Activated T-cell treated with anti-CD3 and anti-CD28 coated beads for 1 hour (primary cell): Measurements from ENCODE around the gene RAB28.

Experiments
- DNase-seq: peaks from one replicate; pipeline ENCODE4 v3.0.0-alpha.2; 2020; ENCODE audit warnings: low read depth

RAB28 gene

DNA sequence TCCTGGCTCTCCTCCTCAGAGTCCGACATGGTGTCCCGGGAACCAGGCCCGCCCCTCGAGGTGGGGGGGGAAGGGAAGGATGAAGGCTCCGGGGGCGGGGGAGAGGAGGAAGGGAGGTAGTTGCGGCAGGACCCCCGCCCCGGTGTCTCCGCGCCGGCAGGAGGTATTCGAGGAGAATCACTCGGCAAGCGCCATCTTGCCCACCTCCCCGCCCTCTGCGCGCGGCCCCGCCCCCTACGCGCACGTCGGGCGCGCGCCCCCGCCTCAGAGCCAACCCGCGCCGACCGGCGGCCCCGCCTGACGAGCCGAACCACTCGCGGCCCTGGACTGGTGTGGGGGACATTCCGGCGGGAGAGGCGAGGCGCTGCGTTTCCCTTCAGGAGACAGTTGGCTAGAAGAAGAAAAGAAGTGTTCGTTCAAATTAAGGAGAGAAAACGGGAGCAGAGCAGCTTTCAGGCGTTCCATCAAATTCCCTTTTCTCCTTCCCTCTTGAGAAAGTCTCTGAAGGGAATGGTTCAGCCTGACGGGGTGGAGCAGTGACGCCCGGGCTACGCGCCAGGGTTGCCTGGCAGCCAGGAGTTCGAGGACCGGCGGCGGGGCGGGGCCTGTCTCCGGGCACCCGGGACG, at the start of gene RAB28:
Gene RAB28 (minus strand): TSS at position 219 of the 627 bp plus-strand sequence.
- peak; percentile 89 for DNase-seq

DNA sequence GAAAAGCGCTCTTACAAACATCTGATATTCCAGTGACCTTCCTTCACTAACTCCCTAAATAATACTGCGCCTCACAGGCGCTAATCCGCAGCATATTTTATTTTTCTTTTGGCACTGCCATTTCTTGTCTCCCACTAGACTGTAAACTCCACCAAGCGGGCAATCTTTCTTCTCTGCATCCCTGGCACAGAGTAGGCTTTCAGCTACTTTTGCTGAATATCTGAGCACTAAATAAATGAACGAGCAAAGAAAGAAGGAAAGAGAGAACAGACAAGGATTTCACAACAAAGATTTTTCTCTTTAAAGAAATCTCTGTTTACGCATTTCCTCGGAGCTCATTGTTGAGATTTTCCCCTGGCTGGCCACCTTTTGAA, 47.5 kb upstream of the RAB28 start:
- no peak for DNase-seq

DNA sequence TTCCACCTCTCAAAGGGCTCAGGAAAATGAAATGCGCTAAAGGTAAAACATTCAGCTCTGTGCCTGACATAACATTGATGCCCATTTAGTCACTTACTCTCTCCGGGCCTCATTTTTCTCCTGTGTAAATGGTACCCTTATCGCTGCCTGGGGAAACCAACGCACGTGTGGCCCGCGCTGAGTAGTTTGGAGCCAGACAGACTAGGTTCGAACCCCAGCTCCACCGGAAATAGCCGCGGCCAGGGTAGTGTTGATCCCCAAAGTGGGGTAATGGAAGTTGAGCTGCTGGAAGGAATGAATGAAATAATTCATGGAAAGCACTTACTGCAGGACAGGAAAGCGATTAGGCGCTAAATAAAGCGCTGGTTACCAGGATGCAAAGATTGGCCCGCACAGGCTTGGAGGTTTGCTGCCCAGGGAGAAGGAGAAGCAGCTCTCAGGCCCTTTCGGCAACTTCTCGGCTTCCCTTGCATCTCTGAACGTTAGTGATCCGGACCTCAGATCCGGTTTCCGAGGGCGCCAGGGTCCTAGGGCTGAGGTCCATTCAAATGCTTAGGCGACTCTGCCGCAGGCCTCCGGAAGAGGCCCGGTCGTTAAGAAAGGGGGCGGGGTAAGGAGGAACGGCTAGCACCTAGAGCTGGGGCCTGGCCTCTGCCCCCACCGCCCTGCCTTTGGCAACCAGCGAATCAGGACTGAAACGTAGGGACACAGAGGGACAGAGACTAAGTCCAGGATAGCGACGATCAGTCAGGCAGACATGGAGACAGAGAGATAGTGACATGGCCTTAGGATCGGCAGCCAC, 46.9 kb upstream of the RAB28 start:
- DNase-seq: no peak

DNA sequence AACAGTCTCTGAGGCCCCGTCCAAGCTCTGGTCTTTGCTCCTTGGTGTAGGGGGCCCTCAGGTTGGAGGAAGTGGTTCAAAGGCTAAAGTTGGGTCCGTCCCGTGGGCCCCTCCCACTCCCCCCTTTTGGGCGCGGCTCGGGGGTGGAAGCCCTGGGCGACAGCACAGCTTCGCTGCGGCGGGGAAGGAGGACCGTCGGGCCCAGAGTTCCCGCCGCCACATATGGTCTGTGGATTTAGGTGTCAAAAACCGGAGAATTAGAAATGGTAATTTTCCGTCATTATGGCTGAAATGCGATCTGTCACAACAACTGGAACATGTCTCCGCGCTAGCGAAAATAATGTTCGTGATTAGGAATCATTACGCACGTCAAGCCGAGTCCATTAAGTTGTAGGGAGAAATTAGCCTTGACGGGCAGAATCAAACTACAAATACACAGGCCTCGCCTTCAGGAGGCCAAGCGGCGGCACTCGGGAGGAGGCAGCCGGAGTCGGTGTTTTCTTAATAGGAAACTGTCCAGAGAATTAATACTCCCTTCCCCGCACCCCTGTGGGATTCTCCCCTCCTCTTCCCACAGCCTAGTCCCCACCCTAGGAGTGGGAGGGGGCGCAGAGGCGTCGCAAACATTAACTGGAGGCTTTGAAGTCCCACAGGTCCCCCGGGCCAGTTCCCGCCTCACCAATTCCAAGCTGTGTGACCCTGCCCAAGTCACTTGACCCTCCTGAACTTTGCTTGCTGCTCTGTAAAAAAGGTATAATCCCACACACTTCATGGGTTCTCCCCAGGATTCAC, 45.2 kb upstream of the RAB28 start:
- DNase-seq: no peak

DNA sequence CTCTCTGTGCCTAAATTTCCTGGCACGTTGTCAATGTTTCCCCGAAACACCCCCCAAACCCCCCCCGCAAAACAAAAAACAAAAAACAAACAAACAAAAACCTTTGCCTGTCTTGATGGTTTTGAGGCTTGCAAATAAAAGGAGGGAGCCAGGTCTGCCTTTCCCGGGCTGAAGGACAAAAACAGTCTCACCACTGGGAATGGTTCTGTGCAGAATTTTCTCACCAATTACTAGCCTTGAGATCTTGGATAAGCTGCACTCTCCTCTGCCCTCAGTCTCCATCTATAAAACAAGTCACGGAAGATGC, 44.6 kb upstream of the RAB28 start:
- no peak for DNase-seq

DNA sequence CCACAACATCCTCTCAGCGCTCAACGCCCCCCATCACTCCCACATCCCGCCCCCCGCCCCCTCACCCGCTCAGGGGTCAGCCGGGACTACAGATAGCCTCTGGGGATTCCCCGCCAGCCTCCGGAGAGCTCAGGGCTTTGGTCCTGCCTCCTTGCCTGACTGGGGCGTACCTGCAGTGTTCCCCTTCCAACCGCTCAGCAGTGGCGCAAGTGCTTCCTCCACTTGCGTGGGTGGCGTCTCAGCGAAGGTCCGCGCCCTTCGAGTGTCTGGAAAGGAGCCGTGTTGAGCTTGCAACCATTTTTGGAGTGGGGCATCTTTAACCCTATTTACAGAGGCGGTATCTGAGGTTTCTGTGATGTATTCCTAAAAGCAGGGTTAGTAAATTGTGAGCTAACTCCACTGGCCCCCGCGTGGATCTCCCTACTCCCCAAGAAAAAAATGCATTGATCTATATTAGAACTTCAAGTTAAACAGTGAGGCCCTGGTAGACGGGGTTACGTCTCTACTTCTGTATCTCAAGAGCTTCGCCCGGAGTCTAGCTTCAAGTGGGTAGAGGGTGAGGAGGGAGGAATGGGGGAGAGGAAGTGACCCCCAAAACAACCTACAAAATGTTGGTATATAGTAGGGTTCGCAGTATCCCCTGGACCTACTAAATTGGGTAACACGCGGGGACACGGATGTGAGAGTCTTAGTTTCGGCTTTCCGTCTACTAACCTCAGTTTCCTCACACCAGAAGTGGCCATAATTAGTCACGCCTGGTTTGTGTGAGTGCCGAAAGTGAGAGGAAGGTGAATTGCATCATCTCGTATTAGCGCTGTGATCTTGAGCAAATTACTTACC, 44.1 kb upstream of the RAB28 start:
- DNase-seq: no peak

DNA sequence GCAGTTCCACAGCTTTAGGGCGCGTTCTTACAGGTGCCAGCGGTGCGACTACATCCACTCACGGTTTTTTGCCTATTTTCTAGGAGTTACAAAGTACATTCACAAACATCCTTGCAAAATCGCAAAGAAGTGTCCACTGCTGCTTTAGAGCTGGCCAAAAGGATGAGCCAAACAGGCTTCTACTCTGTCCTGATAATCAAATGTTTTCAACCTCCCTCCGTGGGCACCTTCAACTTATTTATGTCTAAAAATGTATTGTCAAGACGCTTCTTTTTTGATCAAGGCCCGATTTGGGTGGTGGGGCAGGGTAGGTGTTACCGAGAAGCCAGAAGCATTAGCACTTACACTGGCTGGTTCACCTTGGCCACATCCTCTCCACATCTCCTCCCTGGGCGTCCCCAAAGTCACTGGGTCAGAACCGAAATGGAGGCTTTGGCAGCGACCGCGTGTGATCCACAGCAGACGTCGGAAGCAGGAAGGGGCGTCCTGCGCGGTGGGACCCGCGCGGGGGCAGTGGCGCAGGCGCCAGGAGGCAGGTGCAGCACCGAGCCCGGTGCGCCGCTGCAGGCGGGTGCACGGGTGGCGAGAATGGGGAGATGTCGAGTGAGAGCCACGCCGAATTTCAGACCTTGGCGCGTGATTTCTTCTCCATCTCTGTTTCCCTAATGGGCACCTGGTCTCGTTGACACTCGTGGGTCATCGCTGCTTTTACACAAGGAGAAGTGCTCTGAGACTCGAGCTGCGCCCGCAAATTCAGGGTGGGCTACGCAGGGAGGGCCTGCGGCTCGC, 43.2 kb upstream of the RAB28 start:
- no peak for DNase-seq

DNA sequence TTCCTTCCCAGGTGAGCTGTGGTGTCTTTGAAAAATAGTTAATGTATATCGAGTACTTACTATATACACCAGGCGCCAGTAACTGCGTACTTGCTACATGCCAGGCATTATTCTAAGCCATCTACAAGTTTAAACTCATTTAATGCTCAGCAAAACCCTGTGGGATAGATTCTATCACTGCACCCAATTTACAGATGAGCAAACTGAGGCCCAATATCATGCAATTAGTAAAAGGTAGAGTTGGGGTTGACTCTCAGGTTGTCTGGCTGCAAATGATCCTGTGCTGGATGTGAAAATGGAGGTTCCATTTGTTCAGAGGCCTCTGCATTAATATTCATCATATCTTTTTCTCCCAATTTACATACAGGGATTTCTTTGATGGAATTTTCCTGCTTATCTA, 42.5 kb upstream of the RAB28 start:
- no peak for DNase-seq

DNA sequence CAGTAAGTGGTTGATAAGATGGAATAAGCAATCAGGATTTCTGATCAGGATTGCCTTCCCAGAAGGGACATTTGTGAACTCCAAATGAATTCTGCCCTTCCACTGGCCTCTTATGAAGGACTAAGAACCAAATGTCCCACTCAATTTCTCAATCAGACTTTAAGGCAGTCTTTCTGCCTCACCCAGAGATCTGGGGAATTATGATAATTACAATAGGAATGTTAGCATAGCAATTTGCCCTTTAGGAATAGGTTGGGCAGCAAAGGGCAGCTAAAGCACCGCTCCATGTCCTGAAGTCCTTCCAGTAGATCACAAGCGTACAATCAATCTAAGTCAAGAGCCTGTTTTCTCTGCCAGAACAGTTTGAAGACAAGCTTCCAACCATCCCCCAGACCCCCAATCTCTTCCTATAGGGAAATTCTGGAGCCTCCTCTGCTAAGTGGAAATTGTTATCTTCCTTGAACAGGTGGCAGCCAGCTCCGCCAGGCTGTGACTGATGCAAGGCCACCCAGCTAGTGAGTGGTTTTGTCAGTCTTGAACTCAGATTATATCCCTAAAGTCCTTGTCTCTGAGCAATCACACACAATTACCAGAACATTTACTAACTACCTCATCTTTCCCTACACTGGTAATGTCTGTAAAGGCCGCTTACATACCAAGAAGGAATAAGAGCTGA, 41.6 kb upstream of the RAB28 start:
- DNase-seq: no peak

DNA sequence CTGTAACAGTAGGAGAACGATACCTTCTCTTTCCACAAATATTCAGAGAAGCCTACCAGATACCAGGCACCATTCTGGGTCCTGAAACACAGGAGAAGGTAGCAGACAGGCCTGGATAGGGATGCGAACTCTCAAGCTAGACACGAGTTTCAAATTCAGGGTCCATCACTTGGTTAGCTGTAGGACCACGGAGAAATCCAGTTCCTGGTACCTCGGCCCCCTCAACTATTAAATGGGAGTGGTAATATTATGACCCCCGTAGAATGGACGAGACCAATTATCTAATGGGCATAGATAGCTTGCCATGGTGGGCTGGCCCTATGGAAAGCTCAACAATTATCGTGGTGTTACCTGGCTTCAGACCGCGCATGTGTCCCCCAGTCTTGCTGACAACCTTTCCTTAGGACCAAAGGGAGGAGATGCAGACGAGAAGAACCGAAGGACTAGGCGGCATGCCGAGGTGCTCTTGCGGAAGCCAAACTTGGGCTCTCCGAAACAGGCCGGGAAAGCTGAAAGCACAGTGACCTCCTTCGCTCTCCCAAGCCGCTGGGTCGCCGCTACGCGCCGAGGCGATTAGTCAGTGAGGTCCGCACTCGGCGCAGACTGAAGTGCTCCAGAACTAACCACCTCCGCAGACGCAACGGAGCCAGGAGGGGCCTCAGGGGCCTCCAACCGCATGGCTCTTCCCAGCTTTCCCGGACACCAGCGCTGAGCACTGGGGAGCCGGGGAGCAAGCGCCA, 40.5 kb upstream of the RAB28 start:
- DNase-seq: no peak

DNA sequence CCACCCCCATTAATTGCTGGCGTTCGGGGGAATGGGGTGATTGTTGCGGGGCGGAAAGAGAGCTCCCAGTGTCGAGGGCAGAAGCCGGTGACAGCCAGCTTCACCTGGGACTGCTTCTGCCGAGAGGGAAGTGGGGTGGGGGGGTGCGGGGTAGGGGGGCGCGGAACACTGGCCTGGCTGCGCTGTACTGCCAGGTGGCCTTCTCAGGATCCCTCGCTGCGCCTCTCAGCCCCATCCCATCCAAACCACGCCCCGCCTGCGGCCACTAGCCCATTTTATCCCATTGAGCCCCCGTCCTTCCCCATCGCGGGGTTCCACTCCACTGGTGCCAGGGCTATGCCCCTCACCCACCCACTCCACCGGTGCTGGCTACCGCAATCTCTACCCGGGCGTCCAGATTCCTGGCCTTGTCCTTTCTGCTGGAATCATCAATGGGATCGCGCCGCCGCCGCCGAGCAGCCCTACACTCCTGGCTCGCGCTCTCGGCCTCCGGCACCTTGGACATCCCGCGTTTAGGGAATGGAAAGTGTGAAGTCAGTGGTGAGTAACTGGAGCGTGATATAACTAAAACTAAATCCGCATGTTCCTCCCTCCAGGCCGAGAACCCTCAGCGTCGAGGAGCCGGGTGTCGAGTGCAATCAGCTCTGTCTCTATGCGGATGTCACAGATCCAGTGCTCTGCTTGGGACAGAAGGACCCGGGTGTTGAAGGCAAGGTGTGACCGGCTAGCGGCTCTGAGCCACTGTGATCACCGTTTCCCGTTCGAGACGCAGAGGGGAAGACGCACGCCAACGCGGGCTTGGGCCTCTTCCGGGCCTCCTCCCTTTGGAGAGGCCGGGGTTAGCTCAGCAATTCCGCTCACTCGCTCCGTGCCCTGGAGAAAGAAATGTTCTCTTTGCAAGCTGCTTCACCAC, 39.7 kb upstream of the RAB28 start:
- DNase-seq: no peak

DNA sequence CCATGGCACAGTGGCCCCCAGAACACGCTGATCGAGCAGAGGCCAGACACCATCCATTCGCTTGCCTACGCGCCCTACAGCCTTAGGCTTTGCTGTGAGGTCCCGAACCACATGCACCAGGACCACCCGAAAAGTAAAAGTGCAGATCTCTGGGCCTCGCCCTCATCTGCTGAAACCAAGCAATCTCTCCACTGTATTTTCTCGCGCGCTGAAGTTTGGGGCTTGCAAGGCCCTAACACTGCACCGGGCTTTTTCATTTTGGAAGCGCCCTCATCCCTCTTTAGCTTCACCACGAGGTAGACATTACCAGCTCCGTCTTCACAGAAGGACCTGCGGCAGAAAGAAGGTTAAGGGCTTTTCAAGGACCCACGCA, 39.0 kb upstream of the RAB28 start:
- no peak for DNase-seq

DNA sequence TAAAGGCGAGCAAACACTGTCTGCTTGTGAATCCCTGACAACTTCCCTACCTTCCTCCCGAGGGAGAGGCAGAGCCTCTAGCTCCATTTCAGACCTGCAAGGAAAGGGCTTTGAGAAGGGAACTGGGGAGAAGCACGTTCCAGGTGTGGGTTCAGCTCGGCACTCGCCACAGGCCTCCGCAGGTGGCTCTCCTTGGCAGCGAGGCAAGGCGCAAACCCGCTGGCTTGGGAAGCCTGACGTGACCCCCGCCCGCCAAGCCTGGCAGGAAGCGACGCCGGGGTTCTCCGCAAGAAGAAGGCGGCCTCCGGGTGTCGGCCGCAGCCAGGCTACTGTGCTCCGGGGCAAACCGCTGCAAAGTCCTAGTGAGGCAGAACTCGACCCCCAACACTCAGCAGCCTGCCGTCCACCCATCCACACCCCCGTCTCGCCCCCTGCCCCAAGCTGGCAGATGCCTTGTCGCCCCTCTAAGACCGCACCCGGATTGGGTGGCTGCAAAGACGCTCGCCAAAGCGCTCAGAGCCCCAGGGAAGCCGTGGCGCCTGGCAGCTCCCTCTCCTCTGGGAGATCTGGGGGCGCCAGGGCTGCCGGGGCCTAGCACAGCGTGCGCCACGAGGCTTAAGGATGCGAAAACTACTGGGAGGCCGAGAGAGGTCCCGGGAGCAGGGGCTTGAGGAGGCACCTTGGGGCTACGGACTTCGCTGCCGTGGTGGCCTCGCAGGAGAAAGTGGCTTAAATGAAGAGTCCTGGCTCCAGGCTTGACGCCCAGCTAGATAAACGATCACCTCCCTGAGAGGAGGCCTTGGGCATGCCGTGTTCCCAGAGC, 38.4 kb upstream of the RAB28 start:
- no peak for DNase-seq

DNA sequence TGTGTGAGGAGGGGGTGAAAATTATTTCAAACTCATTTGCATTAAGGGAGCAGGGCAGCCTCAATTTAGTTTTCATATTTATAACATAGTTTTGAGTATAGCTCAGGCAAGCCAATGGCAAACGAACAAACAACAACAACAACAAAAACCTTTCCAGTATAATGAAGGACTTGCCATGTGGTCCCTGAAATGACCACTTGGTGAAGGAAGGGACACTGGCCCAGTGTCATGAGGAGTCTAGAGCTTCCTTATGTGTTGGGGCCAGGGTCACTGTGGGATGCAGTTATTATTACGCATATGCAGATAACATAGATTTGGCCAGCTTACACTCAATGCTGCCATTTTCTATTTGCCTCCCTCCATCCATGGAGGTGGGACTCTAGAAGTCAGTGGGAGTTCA, 36.9 kb upstream of the RAB28 start:
- no peak for DNase-seq

DNA sequence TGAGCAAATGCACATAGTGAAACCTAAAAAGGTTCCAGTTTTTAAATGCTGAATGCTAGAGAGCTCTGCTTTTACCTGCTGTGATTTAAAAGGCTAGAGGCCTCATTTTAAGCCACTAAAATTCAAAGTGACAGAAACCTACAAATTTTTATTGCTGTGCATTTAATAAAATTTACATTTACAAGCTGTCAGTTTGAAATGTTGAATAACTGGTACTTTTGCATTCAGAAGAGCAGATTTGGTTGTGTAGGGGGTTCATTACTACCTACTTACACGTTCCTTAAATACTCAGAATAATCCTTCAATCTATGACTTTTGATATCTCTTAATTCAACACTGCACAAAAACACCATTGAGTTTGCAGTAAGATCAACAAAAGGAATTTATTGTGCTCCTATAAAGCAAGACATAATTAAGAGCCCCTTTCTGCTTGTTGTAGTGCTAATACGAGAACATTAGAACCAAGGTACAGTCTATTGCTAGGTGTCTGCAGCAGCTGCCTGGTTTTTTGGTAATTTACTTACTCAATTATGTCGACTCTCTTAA, 32.2 kb upstream of the RAB28 start:
- DNase-seq: no peak

DNA sequence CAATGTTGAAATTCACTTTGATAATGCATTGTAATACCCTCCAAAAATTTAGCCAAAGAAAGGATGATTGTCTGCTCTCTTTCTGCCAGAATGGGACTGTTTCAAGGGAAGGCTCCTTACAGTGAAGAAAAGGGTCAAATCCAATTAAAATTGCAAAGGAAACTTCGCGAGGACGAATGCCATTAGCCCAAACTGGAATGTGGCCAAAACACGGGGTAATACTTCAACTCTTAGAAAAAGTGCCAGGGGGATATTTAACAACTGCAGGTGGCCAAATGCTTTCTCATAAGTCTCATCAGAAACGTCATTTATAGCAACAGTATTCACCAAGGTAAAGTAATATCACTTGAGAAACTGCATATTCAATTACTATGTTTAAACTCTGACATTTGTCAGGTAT, 31.1 kb upstream of the RAB28 start:
- no peak for DNase-seq

DNA sequence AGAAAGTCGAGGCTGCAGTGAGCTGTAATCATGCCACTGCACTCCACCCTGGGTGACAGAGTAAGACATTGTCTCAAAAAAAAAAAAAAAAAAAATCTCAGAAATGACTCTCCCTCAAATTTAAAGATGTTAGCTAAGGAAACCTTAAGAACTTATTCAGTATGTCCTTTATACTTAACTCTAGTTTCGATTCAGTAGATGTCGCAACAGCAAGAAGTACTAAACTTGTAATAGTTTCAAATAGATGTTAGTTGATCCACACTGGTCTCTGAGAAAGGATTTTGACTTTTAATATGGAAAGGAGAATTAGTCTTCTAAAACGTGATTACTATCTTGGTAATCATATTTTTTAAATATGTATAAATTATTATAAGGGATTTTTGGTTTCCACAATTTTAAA, 30.6 kb upstream of the RAB28 start:
- no peak for DNase-seq

DNA sequence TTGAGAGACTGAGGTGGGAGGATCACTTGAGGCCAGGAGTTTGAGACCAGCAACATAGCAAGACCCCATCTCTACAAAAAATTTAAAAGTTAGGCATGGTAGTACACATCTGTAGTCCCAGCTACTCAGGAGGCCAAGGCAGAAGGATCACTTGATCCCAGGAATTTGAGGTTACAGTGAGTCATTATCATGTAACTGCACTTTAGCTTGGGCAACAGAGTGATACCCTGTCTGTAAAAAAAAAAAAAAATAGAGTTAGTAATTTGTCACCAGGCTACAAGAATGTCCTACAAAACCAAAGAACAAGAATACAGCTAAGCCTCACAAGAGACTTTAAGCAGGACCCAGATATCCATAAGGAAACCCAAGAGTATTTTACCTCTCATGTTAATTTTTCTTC, 27.0 kb upstream of the RAB28 start:
- no peak for DNase-seq
